HG02610 (cell line): Measurements from ENCODE around the gene SLC5A2.
"Not testable (repeated sequence)": the region's sequence is repeated elsewhere in the genome, so short reads cannot be mapped to it uniquely, and the experiment has no call there.

ENCODE experiments used
- ATAC-seq: cut with Tn5 transposase; IDR thresholded peaks from one replicate; pipeline ENCODE4 v1.9.1; 2021; ENCODE audit warnings: mild to moderate bottlenecking, moderate library complexity; ENCODE audit not compliant: unreplicated experiment

The SLC5A2 gene

DNA sequence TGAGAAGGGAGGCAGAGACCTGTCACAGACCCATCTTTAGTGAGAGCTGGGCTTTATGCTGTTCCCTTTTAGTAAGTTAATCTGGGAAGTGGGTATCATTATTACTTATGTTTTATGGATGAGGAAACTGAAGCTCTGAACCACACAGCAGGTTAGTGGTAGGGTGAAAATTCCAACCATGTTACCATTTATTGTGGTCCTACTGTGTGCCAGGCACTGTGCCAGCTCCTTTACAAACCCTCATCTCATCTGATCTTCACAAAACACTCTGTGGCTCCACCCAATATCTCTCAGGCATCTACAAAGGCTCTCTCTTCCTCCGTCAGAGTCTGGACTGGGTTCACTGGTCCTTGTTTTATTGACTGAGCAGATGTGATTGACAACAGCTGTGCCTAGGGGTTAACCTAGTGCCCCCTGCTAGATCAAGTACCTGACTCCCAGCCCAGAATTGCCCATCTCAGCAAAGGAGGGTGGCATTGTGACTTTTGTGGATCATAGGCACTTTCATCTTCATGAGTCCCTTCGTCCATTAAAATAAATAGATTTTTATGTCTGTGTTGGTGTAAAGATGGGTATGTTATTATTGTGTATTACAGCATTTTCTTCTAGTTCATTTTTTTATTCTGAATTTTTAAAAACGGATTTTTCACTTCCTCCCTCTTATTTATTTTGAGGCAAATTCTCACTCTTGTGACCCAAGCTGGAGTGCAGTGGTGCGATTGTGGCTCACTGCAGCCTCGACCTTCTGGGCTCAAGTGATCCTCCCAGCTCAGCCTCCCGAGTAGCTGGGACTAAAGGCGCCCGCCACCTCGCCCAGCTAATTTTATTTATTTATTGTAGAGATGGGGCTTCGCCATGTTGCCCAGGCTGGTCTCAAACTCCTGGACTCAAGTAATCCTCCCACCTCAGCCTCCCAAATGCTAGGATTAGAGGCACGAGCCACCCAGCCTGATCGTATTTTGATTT, 7.9 kb upstream of the SLC5A2 start:
- ATAC-seq, result no peak

DNA sequence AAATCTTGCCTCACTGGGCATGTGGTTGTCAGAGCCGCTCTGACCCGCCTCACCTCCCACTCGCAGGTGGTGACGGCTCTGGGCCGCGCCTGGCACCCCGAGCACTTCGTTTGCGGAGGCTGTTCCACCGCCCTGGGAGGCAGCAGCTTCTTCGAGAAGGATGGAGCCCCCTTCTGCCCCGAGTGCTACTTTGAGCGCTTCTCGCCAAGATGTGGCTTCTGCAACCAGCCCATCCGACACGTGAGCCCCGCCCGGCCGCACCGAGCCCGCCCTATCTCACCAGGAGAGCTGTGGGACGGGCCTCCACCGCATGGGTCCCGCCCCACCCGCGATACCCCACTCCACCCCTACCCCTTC, 7.0 kb upstream of the SLC5A2 start:
- ATAC-seq, result no peak

DNA sequence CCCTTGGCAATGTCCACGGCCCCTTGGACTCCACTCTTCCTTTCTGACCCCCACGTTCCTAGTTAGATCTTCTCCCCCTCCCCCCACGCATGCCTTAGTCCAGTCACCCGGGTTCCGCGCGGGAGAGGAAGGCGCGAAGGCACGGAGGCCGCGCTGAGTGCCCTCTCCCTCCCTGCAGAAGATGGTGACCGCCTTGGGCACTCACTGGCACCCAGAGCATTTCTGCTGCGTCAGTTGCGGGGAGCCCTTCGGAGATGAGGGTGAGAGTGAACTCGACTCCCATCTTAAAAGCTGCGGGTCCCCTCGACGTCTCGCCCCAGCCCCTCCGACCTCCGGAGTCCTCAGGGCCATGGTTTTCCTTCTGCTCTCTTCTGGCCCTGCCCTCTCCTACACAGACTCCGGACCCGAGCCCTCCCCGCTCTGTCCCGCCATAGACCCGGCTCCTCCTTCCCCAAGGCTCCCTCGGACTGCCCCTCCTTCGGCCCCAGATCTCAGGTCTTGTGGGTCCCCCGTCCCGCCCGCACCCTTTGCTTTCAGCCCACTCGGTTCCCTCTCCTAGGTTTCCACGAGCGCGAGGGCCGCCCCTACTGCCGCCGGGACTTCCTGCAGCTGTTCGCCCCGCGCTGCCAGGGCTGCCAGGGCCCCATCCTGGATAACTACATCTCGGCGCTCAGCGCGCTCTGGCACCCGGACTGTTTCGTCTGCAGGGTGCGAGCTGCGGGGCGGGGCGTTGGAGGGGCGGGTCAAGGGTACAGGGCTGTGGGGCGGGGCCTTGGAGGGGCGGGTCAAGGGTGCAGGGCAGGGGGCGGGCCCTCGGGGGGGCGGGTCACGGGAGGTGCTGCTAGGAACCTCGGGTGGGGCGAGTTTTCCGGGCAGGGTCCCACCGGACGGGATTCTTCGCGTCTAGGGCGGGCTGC, 6.4 kb upstream of the SLC5A2 start:
- peak; percentile 59 for ATAC-seq

GRCh38 chr16:31477220-31478216, 5.4 kb upstream of the SLC5A2 start:
- ATAC-seq, result no peak

DNA sequence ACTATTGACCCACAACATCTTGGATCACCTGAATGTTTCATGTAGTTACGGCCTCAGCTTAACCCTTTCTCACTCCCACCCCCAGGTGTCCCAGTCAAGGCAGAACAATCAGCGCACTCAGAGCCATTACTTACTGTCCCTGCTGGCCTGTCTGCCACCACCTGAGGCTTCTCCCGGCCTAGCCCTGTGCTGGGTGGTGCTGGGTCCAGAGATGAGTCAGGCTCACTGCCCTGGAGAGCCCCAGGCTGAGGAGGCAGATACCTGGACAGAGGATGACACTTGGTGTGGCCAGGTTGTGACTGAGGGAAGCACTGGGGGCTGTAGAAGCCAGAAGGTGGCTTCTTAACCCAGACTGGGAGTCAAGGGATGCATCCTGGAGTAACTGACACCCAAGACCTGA, 4.0 kb upstream of the SLC5A2 start:
- no peak for ATAC-seq

DNA sequence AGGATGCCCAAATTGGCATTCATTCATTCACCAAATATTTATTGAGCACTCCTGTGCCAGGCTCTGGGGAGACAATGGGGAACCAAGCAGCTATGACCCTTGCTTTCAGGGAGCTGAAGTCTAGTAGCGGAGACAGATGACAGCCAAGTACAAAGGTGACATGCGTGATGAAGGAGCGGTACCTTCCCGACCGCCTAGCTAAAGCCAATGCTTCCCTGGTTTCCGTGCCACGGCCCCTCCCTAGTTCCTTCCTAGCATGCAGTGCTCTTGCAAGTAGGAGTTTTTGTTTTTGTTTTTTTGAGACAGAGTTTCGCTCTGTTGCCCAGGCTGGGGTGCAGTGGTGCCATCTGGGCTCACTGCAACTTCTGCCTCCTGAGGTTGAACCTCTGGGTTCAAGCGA, 3.2 kb upstream of the SLC5A2 start:
- ATAC-seq, result no peak

DNA sequence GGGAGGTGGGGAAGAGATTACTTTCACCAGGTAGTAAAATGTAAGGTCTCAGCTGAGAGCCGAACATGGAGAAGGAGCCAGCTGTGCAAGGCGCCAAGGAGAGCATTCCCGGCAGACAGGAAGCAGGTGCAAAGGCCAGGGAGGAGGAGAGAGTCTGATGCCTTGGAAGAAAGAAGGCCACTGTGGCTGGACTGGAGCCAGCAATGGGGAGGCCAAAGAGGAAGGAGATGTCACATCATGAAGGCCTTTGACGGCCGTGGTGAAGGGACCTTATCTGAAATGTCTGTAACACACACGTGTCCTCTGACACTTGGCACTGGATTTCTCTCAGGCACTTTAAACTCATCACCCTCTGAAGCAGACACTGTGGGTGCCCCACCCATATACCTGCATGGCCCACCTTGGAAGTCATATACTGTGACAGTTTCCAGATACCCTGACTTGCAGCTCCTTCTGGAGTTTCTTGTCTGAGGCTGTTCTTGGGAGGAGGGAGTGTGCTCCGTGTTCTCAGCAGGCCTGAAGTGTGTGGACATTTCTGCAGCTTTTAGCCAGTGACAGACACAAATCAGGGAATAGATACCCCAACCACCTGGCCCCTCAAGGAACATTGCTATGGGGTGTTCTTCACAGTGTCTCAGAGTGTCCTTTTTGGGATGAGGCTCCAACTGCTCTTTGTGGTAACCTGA, 1.9 kb upstream of the SLC5A2 start:
- ATAC-seq, result no peak

GRCh38 chr16:31484048-31484447, 1.1 kb downstream of the SLC5A2 start:
- ATAC-seq, result not testable (repeated sequence)

DNA sequence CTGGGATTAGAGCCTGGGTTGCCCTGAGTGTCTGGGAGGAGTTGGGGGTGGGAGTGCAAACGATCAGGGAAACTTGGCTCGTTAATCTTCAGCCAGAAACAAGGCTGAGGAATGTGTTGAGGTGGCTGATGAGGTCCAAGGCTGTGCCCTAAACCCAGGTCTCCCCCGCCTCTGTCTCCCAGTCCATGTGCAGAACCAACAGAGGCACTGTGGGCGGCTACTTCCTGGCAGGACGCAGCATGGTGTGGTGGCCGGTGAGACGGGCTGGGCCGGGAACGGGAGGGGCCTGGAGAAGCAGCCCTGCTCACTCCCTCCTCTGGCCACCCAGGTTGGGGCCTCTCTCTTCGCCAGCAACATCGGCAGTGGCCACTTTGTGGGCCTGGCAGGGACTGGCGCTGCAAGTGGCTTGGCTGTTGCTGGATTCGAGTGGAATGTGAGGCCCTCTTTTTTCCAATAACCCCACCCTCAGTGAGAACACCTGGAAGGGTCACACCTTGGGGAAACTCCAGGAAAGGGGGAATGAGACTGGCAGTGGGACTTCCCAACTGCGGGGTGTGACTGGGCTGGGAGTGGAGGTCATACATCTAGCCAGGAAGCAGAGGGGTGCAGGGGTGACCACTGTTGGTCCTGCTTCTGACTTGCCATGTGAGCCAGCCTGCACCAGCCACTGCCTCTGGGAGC, 1.7 kb downstream of the SLC5A2 start:
- no peak for ATAC-seq

DNA sequence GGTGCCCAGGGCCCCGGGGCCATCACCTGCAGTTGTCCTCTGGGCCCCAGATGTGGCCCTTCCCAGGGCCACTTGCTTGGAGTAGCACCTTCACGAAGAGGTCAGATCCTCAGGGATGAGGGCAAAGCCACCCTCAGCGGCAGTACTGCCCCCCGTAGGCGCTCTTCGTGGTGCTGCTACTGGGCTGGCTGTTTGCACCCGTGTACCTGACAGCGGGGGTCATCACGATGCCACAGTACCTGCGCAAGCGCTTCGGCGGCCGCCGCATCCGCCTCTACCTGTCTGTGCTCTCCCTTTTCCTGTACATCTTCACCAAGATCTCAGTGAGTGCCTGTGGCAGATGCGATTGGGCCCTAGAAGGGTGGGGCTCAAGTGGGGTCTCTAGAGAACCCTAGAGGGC, 2.6 kb downstream of the SLC5A2 start:
- no peak for ATAC-seq

- ATAC-seq, result no peak
Measured at GRCh38 chr16:31486045-31486444, 3.1 kb downstream of the SLC5A2 start.

GRCh38 chr16:31487071-31487719, 4.3 kb downstream of the SLC5A2 start:
- ATAC-seq, result no peak

- ATAC-seq, result peak; percentile 81
Measured at GRCh38 chr16:31487720-31488467, 5.0 kb downstream of the SLC5A2 start.

DNA sequence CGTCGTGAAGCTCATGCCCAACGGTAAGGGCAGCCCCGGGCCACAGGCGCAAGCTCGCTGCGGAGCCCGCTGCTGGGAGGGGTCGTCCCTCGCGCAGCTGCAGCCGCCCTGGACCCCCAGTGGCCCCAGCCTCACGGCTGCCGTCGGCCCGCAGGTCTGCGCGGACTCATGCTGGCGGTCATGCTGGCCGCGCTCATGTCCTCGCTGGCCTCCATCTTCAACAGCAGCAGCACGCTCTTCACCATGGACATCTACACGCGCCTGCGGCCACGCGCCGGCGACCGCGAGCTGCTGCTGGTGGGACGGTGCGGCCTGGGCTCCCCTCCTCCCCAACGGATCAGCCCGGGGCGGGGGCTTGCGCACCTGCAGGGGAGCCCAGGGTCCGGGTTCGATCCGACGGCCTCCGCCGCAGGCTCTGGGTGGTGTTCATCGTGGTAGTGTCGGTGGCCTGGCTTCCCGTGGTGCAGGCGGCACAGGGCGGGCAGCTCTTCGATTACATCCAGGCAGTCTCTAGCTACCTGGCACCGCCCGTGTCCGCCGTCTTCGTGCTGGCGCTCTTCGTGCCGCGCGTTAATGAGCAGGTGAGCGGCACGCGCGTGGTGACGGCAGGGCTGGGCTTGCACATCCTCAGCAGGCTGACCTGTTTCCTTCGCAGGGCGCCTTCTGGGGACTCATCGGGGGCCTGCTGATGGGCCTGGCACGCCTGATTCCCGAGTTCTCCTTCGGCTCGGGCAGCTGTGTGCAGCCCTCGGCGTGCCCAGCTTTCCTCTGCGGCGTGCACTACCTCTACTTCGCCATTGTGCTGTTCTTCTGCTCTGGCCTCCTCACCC, 5.8 kb downstream of the SLC5A2 start:
- no peak for ATAC-seq

GRCh38 chr16:31489298-31489564, 6.3 kb downstream of the SLC5A2 start:
- no peak for ATAC-seq

DNA sequence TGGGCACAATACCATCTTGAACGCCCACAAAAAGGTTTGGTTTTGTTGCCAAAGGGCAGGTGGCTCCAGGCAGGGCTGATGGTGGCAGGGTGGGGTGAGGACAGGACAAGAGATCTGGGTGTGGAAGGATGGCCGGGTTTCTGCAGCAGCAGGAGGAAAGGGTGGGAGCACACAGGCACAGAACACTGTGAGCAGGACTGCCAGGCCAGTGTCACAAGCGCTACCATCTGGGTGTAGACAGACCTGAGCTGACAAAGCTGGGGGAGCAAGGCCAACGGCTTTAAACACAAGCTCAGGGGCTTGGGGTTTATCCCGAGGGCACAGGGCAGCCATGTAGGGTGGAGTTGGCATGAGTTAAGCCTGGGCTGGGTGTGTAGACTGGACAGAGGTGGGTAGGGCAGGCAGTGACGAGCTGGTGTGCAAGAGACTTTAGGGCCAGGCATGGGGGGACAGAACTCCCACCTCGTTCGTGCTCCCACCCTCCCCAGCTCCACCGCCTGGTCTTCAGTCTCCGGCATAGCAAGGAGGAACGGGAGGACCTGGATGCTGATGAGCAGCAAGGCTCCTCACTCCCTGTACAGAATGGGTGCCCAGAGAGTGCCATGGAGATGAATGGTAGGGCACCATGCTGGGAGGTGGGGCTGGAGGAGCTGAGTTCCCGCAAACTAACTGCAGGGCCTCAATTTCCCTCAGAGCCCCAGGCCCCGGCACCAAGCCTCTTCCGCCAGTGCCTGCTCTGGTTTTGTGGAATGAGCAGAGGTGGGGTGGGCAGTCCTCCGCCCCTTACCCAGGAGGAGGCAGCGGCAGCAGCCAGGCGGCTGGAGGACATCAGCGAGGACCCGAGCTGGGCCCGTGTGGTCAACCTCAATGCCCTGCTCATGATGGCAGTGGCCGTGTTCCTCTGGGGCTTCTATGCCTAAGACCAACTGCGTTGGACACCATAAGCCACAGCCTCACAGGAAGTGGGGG, 7.0 kb downstream of the SLC5A2 start:
- no peak for ATAC-seq
